GM21825 (cell line): ENCODE results near the gene BDP1.
"Not testable (repeated sequence)": the region's sequence is repeated elsewhere in the genome, so short reads cannot be mapped to it uniquely, and the experiment has no call there.

ENCODE experiments used
- ATAC-seq: cut with Tn5 transposase; IDR thresholded peaks from one replicate; pipeline ENCODE4 v1.9.1; 2021; ENCODE audit warnings: mild to moderate bottlenecking, moderate library complexity; ENCODE audit not compliant: unreplicated experiment

The BDP1 gene

GRCh38 chr5:71609916-71610315 lies 154.5 kb downstream of the BDP1 start:
- not testable (repeated sequence) for ATAC-seq

DNA sequence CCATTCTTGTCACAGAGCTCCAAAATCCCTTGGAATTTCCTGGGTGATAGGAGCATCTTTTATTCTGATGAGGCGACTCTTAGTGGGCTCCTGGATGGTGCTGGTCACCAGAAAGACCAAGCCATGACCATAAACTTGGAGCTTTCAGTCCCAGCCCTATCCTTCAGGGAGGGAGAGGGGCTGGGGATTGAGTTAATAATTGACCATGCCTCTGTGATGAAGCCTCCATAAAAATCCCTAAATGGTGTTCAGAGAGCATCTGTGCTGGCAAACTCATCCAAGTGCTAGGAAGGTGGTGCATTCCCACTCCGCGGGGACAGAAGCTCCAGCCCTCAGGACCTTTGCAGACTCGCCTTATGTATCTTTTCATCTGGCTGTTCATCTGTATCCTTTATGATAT lies 160.4 kb downstream of the BDP1 start:
- no peak for ATAC-seq
